Stimulated activated CD4-positive, alpha-beta T cell treated with anti-CD3 and anti-CD28 coated beads, Interleukin-15, amount 100 ng/mL, for 1 hour (primary cell): ENCODE data around the gene LRCOL1.

Experiments
- DNase-seq, 2 donors: peaks; one replicate each; pipeline ENCODE4 v3.0.0-alpha.2; 2020; ENCODE audit warnings: low read depth in 1 of 2, low spot score in 1 of 2

LRCOL1 gene

GRCh38 chr12:132619386-132620112, 9.2 kb upstream of the LRCOL1 start:
- DNase-seq = no peak

- no peak for DNase-seq
Observed at GRCh38 chr12:132619071-132619385, 8.6 kb upstream of the LRCOL1 start.

- no peak for DNase-seq
Observed at GRCh38 chr12:132618683-132619043, 8.3 kb upstream of the LRCOL1 start, which contains the start of gene P2RX2. Gene P2RX2, plus strand, starts transcription at chr12:132618776. Its CDS starts 41 bp downstream, at chr12:132618817.

GRCh38 chr12:132617822-132618682, 7.7 kb upstream of the LRCOL1 start:
- DNase-seq = no peak

GRCh38 chr12:132617135-132617701, 6.8 kb upstream of the LRCOL1 start:
- no peak for DNase-seq

GRCh38 chr12:132615579-132616038, 5.2 kb upstream of the LRCOL1 start:
- no peak for DNase-seq

GRCh38 chr12:132614861-132615578, 4.6 kb upstream of the LRCOL1 start:
- DNase-seq = peak; percentile 59 to 69

GRCh38 chr12:132614029-132614428, 3.6 kb upstream of the LRCOL1 start:
- DNase-seq = no peak

GRCh38 chr12:132611620-132612019, 1.2 kb upstream of the LRCOL1 start:
- no peak for DNase-seq

GRCh38 chr12:132610866-132611602, 652 bp upstream of the LRCOL1 start:
- DNase-seq = no peak

- DNase-seq = no peak
Observed at GRCh38 chr12:132608231-132609171, 1.9 kb downstream of the LRCOL1 start.

GRCh38 chr12:132606927-132607326, 3.5 kb downstream of the LRCOL1 start:
- no peak for DNase-seq

GRCh38 chr12:132606466-132606865, 3.9 kb downstream of the LRCOL1 start:
- no peak for DNase-seq

- DNase-seq = no peak
Observed at GRCh38 chr12:132605892-132606291, 4.5 kb downstream of the LRCOL1 start.

GRCh38 chr12:132604668-132605441, 5.5 kb downstream of the LRCOL1 start:
- DNase-seq = no peak

GRCh38 chr12:132604151-132604618, 6.2 kb downstream of the LRCOL1 start:
- DNase-seq = no peak

- DNase-seq = no peak
Observed at GRCh38 chr12:132603240-132604150, 6.9 kb downstream of the LRCOL1 start.
